ENCODE data around the gene SH3GL3.

SH3GL3 gene

GRCh38 chr15:83613714-83614113 lies 166.6 kb downstream of the SH3GL3 start:
- DNase-seq (ENCODE audit: low spot score) = no peak

- DNase-seq (ENCODE audit: low spot score) = no peak
Observed at GRCh38 chr15:83616840-83617239, 169.7 kb downstream of the SH3GL3 start.

GRCh38 chr15:83626171-83626802 lies 179.1 kb downstream of the SH3GL3 start:
- no peak for DNase-seq (ENCODE audit: low spot score)

DNA sequence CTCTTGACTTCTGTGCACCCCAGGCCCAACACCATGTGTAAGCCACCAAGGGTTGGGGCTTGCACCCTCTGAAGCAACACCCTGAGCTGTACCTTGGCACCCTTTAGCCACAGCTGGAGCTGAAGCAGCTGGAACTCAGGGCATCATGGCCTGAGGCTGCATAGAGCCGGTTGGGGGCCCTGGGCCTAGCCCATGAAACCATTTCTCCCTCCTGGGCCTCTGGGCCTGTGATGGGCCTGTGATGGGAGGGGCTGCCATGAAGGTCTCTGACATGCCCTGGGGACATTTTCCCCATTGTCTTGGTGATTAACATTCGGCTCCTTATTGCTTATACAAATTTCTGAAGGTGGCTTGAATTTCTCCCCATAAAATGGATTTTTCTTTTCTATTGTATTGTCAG lies 184.4 kb downstream of the SH3GL3 start:
- DNase-seq (ENCODE audit: low spot score) = no peak

DNA sequence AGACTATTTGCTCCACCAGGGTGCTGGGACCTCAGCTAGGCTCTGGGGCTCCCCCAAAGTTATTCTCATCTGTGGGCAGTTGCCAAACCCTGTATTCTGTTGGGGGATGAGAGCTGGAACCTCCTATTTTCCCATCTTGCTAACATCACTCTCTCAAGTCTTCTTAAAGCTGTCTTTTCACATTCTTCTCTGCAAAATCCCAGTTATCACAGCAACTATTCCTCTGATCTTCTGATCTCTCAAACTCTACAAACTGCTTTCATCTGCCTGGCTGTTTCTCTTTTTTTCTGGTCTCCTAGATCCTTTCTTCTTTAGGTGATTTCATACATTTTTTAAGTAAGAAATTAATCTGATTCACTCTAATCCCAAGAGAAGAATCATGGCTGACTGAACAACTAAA lies 196.1 kb downstream of the SH3GL3 start:
- no peak for DNase-seq (ENCODE audit: low spot score)

DNA sequence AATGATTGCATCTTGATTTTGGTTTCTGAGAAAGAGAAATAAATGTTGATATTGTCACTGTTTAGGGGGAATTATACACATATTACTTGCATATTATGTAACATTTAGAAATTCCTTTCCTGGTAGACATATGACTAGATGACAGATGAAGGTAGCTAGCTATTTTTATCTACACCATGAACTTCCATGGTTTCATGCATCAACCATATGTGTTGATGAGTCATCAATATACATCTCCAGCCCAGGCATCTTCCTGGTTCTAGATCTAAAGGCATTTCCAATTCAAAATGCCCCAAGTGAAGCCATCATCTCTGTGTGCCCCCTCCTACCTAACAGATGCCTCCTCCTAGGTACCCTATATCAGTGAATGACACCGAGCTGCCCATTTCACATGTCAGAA lies 197.3 kb downstream of the SH3GL3 start:
- DNase-seq (ENCODE audit: low spot score) = no peak

- no peak for DNase-seq (ENCODE audit: low spot score)
Observed at GRCh38 chr15:83650831-83651230, 203.7 kb downstream of the SH3GL3 start.

DNA sequence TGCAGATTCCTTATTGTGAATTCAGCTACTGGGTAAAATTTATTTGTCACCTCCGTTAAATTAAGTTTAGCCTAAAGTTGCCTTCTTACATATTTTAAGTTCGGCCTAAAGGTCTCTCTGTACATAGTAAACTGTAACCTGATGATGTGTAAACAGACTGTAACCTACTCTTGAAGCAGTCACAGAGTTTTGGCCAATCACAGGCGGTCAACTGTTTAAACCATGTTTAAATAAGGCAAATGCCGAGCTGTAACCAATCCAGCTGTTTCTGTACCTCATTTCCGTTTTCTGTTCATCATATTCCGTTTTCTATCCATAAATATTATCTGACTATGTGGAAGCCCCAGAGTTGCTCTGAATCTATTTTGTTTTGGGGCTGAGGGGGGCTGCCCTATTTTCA lies 204.4 kb downstream of the SH3GL3 start:
- no peak for DNase-seq (ENCODE audit: low spot score)

DNA sequence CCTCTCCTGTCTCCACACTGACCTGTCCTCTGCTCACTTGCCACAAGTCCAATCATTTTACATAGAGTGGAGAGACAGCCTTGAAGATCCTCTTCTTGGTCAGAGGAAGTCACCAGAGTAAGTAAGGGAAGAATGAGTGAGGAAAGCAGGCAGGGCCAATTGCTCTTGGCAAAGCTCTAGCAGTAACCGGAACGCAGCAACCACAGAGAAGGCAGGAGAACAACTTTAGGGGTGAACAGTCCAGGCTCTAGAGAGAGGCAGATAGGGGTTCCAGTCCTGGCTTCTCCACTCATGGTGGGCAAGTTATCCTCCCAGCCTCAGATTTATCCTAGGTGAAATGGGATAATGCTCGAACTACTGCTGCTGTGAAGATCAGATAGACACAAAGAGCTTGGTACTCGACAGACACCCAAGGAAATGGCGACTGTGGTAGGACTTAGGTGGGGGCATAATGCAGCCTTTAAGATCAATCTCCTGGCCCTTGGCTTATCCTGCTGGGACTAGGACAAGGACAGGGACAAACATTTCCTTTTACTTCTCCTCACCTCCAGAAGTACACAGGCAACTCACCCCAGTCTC lies 205.6 kb downstream of the SH3GL3 start:
- DNase-seq (ENCODE audit: low spot score) = no peak

- no peak for DNase-seq (ENCODE audit: low spot score)
Observed at GRCh38 chr15:83653288-83653638, 206.1 kb downstream of the SH3GL3 start.

- DNase-seq (ENCODE audit: low spot score) = peak; percentile 76
Observed at GRCh38 chr15:83653639-83654378, 206.7 kb downstream of the SH3GL3 start, which contains the start of gene ADAMTSL3. Gene ADAMTSL3 (plus strand): TSS chr15:83654123. CDS start chr15:83655762, 1,639 bp downstream.

DNA sequence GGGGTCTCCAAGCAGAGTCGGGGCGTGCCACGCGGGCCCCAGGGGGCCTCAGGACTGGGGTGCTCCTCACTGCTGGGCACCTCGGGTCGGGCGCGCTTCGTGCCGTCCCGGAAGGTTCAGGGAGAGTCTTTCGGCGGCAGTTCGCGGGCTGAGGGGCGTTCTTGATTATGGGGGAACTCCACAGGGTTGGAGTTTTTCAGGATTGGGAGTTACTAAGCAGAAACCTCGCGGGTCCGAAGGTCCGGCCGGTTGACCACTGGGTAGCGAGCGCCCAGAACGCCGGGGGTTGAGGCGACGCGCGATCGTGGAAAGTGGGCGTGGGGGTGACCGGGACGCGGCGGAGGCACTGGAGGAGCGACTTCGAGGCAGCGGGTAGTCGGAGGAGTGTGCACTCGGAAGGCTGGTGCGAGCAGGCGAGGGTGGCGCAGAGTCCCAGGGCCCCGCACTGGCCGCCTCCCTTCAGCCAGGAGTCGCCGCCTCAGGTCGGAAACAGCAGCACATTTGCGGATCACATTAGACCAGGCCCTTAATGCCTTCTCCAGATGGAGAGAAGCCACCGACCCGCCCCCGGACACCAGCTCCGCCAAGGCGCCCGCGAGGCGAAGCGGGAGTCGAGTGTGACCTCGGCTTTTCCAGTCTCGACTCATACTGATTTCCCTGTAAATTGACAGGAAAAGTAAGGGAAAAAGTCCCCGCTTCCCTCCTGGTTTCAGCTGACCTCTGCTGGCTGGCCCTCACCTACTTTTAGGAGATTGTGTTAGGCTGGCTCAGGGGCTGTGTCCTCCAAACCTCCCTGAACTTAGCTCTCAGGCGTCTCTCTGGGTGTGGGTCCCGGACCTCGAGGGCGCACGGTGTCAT lies 207.5 kb downstream of the SH3GL3 start:
- DNase-seq (ENCODE audit: low spot score) = peak; percentile 22

- no peak for DNase-seq (ENCODE audit: low spot score)
Observed at GRCh38 chr15:83655237-83655616, 208.1 kb downstream of the SH3GL3 start.

GRCh38 chr15:83656192-83656591 lies 209.1 kb downstream of the SH3GL3 start:
- no peak for DNase-seq (ENCODE audit: low spot score)

GRCh38 chr15:83656943-83657528 lies 209.9 kb downstream of the SH3GL3 start:
- DNase-seq (ENCODE audit: low spot score) = no peak

DNA sequence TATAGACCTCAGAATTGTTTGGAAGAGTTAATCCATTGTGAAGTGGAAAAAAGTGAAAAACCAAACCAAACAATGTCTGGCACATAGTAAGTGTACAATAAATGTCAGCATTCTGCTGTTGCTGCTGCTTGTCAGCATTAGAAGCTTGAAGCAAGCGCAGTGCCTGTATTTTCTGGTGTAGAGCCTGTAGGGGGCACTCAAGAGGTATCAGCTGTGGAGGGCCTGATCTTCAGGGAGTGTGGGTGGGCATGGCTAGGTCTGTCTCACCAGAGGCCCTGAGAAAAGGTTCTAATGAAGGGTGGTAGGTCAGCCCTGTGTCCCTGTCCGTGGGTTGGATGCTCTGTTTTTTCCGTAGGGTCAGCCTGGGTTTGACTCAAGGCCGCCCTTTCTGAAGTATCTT lies 210.4 kb downstream of the SH3GL3 start:
- no peak for DNase-seq (ENCODE audit: low spot score)

DNA sequence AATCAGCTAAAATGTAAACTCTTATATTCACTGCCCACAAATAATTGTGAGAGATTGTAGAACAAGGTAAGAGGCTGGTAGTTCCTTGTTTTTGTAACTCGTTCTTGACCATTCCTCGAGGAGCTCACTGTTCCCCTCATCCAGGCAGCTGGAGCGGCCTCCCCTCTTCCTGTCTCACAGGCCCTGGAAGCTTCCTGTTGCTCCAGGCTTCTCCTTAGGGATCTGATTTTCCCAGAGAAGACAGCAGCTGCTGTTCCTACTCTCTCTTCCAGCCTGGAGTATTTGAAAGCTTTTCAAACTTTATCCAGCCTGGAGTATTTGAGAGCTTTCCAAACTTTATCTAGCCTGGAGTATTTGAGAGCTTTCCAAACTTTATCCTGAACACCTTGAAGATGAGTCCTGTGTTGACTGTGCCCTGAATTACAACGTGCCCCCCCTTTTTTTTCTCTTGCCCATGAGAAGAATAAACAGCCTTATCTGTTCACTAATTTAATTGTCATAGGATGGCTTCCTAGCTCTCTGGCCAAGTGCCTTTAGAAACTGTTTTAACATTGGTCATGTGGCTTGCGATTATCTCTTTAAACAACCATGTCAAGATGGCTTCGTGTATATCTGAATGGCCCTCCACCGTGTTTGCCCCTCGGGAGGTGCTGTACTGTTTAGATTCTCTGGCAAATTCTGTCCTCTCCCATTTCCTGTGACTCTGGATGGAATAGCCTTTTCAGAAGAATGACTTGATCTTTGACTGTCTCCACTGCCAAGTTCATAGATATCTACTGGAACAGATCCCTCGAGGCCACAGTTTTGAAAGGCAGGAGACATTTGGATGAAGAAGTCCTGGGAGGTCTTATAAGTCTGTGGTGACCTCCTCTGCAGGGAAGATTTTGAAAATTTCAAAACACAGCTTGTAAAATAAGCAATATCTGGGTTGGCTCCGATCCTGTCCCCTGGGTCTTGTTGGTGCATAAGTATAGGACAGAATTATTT lies 211.6 kb downstream of the SH3GL3 start:
- no peak for DNase-seq (ENCODE audit: low spot score)

DNA sequence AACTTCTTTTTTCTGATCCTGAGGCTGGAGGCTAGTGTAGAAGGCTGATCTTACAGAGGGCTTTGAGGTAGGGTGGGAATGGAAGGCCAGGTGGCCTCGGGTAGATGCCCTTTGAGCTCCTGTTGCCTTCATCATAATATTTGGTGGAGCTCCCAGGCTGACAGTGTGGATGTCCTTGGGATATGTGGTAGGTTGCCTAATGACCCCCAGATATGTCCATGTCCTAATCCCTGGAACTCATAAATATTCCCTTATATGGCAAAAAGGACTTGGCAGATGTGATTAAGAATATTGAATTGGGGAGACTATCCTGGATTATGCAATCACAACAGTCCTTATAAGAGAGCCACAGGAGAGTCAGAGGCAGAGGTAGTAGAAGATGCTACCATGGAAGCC lies 212.3 kb downstream of the SH3GL3 start:
- DNase-seq (ENCODE audit: low spot score) = no peak

GRCh38 chr15:83665480-83665879 lies 218.3 kb downstream of the SH3GL3 start:
- no peak for DNase-seq (ENCODE audit: low spot score)

Measured in GM03348 (cell line).